Measurements from ENCODE around the gene FLRT2.

- TF ChIP-seq CTCF (IDR thresholded peaks at IDR 0.05; ENCODE audit: low read length), result no peak
- no peak for TF ChIP-seq EZH2 (IDR thresholded peaks at IDR 0.05; ENCODE audit: borderline replicate concordance, low read length)
These were observed 130.4 kb downstream of the FLRT2 start for GRCh38 chr14:85660243-85660922.
